Type B pancreatic cell (in vitro differentiated cells): ENCODE results near the gene ALDH1A1. TPM values are rescaled to one million over a fixed set of nuclear protein-coding genes. Genes with fewer than 3 reads are reported as not detected.
"Not testable (repeated sequence)": the region's sequence is repeated elsewhere in the genome, so short reads cannot be mapped to it uniquely, and the experiment has no call there.

Experiments
- DNase-seq: peaks from one replicate; pipeline ENCODE4 v3.0.0; 2021; ENCODE audit warnings: mixed read lengths; ENCODE audit not compliant: unreplicated experiment; ENCODE audit errors: extremely low spot score
- H3K27ac Mint-ChIP-seq: 2 replicates; pipeline ENCODE4 v1.8.0; 2021; ENCODE audit warnings: mild to moderate bottlenecking, mixed read lengths
- H3K27me3 Mint-ChIP-seq: 2 replicates; pipeline ENCODE4 v1.8.0; 2021; ENCODE audit warnings: mixed read lengths
- H3K36me3 Mint-ChIP-seq: 2 replicates; pipeline ENCODE4 v1.8.0; 2021; ENCODE audit warnings: mixed read lengths
- H3K4me1 Mint-ChIP-seq: one replicate; pipeline ENCODE4 v1.8.0; 2021; ENCODE audit warnings: mixed read lengths; ENCODE audit not compliant: unreplicated experiment
- H3K4me3 Mint-ChIP-seq: 2 replicates; pipeline ENCODE4 v1.8.0; 2021; ENCODE audit warnings: mild to moderate bottlenecking, mixed read lengths
- H3K9me3 Mint-ChIP-seq: 2 replicates; pipeline ENCODE4 v1.8.0; 2021; ENCODE audit warnings: mixed read lengths
- total RNA-seq: library from RNA; stranded (reverse); gene quantifications from 2 replicates; pipeline ENCODE4 v1.2.1, GENCODE V29; 2021; ENCODE audit warnings: low replicate concordance
- TF ChIP-seq, protein P1 (sequence below): fragments of 200-600 bp; sonication (generic); conservative IDR thresholded peaks from 2 replicates; pipeline ENCODE4 v1.5.0; 2021; ENCODE audit warnings: antibody characterized with exemption, mild to moderate bottlenecking

Gene ALDH1A1
- total RNA-seq, 1 donor from 2014 or later: 242 TPM

DNA sequence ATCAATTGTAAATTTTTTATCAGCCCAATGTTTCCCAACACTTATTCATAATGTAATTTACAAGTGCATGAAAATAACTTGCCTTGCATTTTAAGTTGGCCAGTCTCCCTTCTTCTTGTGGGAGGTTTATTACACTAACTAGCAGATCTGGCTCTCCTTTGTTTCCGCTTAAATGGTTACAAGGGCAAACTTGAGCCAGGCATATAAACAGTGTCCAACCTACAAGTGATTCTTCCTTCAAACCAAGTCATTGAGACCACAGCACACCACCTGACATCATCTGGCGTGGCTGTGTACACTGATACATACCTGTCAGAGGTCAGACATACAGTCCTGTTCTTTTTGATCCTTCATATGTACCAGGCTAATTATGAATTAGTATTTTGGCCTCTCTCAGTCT is 80.1 kb downstream of the ALDH1A1 start:
- peaks cover 8% of the 10 kb centered on the region for H3K9me3 Mint-ChIP-seq
- no peak for DNase-seq
- H3K4me1 Mint-ChIP-seq: no peaks in the 10 kb centered on the region
- TF ChIP-seq, protein P1, sequence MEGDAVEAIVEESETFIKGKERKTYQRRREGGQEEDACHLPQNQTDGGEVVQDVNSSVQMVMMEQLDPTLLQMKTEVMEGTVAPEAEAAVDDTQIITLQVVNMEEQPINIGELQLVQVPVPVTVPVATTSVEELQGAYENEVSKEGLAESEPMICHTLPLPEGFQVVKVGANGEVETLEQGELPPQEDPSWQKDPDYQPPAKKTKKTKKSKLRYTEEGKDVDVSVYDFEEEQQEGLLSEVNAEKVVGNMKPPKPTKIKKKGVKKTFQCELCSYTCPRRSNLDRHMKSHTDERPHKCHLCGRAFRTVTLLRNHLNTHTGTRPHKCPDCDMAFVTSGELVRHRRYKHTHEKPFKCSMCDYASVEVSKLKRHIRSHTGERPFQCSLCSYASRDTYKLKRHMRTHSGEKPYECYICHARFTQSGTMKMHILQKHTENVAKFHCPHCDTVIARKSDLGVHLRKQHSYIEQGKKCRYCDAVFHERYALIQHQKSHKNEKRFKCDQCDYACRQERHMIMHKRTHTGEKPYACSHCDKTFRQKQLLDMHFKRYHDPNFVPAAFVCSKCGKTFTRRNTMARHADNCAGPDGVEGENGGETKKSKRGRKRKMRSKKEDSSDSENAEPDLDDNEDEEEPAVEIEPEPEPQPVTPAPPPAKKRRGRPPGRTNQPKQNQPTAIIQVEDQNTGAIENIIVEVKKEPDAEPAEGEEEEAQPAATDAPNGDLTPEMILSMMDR: no peak
- H3K27ac Mint-ChIP-seq: no peak overlapping the region
- H3K36me3 Mint-ChIP-seq: no peaks in the 10 kb centered on the region
- no peak overlapping the region for H3K4me3 Mint-ChIP-seq
- no peaks in the 10 kb centered on the region for H3K27me3 Mint-ChIP-seq

DNA sequence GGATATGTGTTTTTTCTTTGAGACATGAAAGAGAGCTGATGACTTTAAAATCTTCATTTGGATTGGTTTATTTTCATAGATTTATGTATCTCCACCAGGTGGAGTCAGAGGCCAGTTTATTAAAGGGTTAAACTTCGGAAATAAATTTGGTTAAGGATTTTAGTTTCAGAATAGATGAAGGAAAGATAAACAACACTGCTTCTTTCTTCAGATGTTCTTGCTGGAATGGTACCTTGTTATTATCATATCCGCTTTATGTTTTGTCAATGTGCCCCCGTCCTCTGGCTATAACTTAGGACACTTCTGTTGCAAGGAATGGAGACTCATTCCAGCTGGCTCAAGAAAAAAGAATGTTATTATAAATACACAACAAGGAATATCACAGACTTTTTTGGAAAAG is 81.2 kb downstream of the ALDH1A1 start:
- no peaks in the 10 kb centered on the region for H3K27me3 Mint-ChIP-seq
- H3K4me1 Mint-ChIP-seq: no peaks in the 10 kb centered on the region
- H3K4me3 Mint-ChIP-seq: no peak overlapping the region
- TF ChIP-seq, protein P1: peak; percentile 80
- peaks cover 8% of the 10 kb centered on the region for H3K9me3 Mint-ChIP-seq
- no peaks in the 10 kb centered on the region for H3K36me3 Mint-ChIP-seq
- no peak for DNase-seq
- no peak overlapping the region for H3K27ac Mint-ChIP-seq

DNA sequence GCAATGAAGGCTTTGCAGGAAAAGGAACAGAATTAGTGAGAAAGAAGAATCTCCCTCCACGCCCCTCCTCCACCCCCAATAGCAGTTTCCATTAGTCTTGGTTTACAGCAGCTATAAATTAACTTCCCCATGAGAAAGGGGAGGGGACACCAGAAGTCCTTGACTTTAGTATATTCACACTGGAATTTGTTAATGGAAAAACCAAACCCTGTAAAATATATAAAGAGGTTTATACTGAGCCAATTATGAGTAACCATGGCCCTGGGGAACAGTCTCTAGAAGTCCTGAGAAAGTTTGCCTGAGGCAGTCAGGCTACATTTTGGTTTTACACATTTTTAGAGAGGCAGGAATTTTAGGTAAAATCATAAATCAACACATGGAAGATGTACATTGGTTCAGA is 88.5 kb downstream of the ALDH1A1 start:
- TF ChIP-seq, protein P1: no peak
- H3K27ac Mint-ChIP-seq: no peak overlapping the region
- H3K4me1 Mint-ChIP-seq: peaks cover 5% of the 10 kb centered on the region
- no peaks in the 10 kb centered on the region for H3K36me3 Mint-ChIP-seq
- no peak overlapping the region for H3K4me3 Mint-ChIP-seq
- peaks cover 8% of the 10 kb centered on the region for H3K9me3 Mint-ChIP-seq
- H3K27me3 Mint-ChIP-seq: no peaks in the 10 kb centered on the region
- DNase-seq: no peak

GRCh38 chr9:72863456-72864094 is 89.3 kb downstream of the ALDH1A1 start:
- H3K4me3 Mint-ChIP-seq: no peak overlapping the region
- H3K4me1 Mint-ChIP-seq: peaks cover 5% of the 10 kb centered on the region
- no peaks in the 10 kb centered on the region for H3K27me3 Mint-ChIP-seq
- TF ChIP-seq, protein P1: no peak
- peaks cover 8% of the 10 kb centered on the region for H3K9me3 Mint-ChIP-seq
- no peak overlapping the region for H3K27ac Mint-ChIP-seq
- H3K36me3 Mint-ChIP-seq: no peaks in the 10 kb centered on the region
- DNase-seq: no peak

GRCh38 chr9:72862788-72863187 is 90.1 kb downstream of the ALDH1A1 start:
- not testable (repeated sequence) for H3K9me3 Mint-ChIP-seq, H3K27ac Mint-ChIP-seq, H3K27me3 Mint-ChIP-seq, H3K36me3 Mint-ChIP-seq, DNase-seq, H3K4me3 Mint-ChIP-seq, H3K4me1 Mint-ChIP-seq

- DNase-seq: no peak
- H3K4me3 Mint-ChIP-seq: no peak overlapping the region
- H3K36me3 Mint-ChIP-seq: no peaks in the 10 kb centered on the region
- H3K9me3 Mint-ChIP-seq: peaks cover 3% of the 10 kb centered on the region
- peak overlapping the region; percentile 42 for H3K27ac Mint-ChIP-seq
- no peaks in the 10 kb centered on the region for H3K27me3 Mint-ChIP-seq
- TF ChIP-seq, protein P1: no peak
- H3K4me1 Mint-ChIP-seq: peaks cover 14% of the 10 kb centered on the region
These were observed 94.6 kb downstream of the ALDH1A1 start for GRCh38 chr9:72858089-72858912.
